Hypothalamus (tissue), 51 donors: ENCODE measurements around the gene NPTXR.

ENCODE experiments used
- DNase-seq, 51 donors: peaks; one replicate each; lab custom pipeline; 2025; lab: John Stamatoyannopoulos, UW

NPTXR gene

GRCh38 chr22:38869663-38870062 lies 25.8 kb upstream of the NPTXR start:
- no peak for DNase-seq

- DNase-seq = peak in 47 of 51 donors; percentile 12 to 85 (median 56)
Observed at GRCh38 chr22:38868886-38869381, 25.1 kb upstream of the NPTXR start.

- no peak for DNase-seq
Observed at GRCh38 chr22:38868286-38868721, 24.5 kb upstream of the NPTXR start.

- no peak for DNase-seq
Observed at GRCh38 chr22:38867471-38868285, 23.9 kb upstream of the NPTXR start.

GRCh38 chr22:38867124-38867455 lies 23.3 kb upstream of the NPTXR start:
- DNase-seq = no peak

GRCh38 chr22:38866399-38867123 lies 22.7 kb upstream of the NPTXR start:
- DNase-seq = no peak

- DNase-seq = no peak
Observed at GRCh38 chr22:38866024-38866398, 22.2 kb upstream of the NPTXR start.

- no peak for DNase-seq
Observed at GRCh38 chr22:38865201-38866023, 21.6 kb upstream of the NPTXR start.

- DNase-seq = no peak
Observed at GRCh38 chr22:38864361-38865191, 20.7 kb upstream of the NPTXR start.

- DNase-seq = no peak
Observed at GRCh38 chr22:38863531-38864131, 19.8 kb upstream of the NPTXR start.

GRCh38 chr22:38862375-38863329 lies 18.8 kb upstream of the NPTXR start:
- DNase-seq = peak in 27 of 51 donors; percentile 17 to 71 (median 38)

GRCh38 chr22:38861927-38862326 lies 18.1 kb upstream of the NPTXR start:
- no peak for DNase-seq

GRCh38 chr22:38861170-38861876 lies 17.5 kb upstream of the NPTXR start:
- no peak for DNase-seq

GRCh38 chr22:38860283-38861169 lies 16.7 kb upstream of the NPTXR start:
- DNase-seq = no peak

GRCh38 chr22:38859581-38860282 lies 15.9 kb upstream of the NPTXR start:
- DNase-seq = no peak

- DNase-seq = no peak
Observed at GRCh38 chr22:38858492-38858891, 14.7 kb upstream of the NPTXR start.
